Tibial nerve (tissue), 4 donors: ENCODE results near the gene CDC25C. TPM values are rescaled to one million over a fixed set of nuclear protein-coding genes. Genes with fewer than 3 reads are reported as not detected.

Source experiments
- DNase-seq, 2 donors: peaks; one replicate each; pipeline ENCODE4 v3.0.0-alpha.2; 2019; ENCODE audit warnings: low spot score in 2 of 2
- H3K27ac ChIP-seq, 4 donors: fragments of 200-600 bp; sonication (generic) in 3 of 4; one replicate each; pipeline ENCODE4 v1.5.1; 2017 to 2019; ENCODE audit warnings: mild to moderate bottlenecking in 1 of 4
- H3K27me3 ChIP-seq, 2 donors: fragments of 200-600 bp; sonication (generic) in 1 of 2; one replicate each; pipeline versions ENCODE4 v1.5.1 to v1.6.0; 2017 to 2019
- H3K36me3 ChIP-seq, 3 donors: fragments of 200-600 bp; sonication (generic); one replicate each; pipeline ENCODE4 v1.5.1; 2018 to 2019
- H3K4me1 ChIP-seq, 4 donors: fragments of 200-600 bp; sonication (generic) in 3 of 4; one replicate each; pipeline ENCODE4 v1.5.1; 2017 to 2019
- H3K4me3 ChIP-seq, 4 donors: fragments of 200-600 bp; sonication (generic) in 3 of 4; one replicate each; pipeline ENCODE4 v1.5.1; 2017 to 2019; ENCODE audit warnings: mild to moderate bottlenecking in 1 of 4, moderate library complexity in 1 of 4
- H3K9me3 ChIP-seq, 4 donors: fragments of 200-600 bp; sonication (generic) in 3 of 4; one replicate each; pipeline ENCODE4 v1.5.1; 2017 to 2019
- CTCF ChIP-seq, 5 experiments: fragments of 200-600 bp in 3 of 5; fragments of 450-650 bp in 2 of 5; sonication (generic) in 3 of 5; IDR thresholded peaks; one replicate each; pipeline ENCODE4 v1.5.1; 2016 to 2019; ENCODE audit warnings: antibody characterized with exemption in 5 of 5, mild to moderate bottlenecking in 3 of 5, moderate library complexity in 2 of 5
- EP300 ChIP-seq, 2 donors: sonication (generic); formaldehyde crosslinking; IDR thresholded peaks; one replicate each; pipeline ENCODE4 v1.6.1; 2017; ENCODE audit warnings: antibody characterized with exemption in 2 of 2, mild to moderate bottlenecking in 1 of 2
- POLR2A ChIP-seq, 2 donors: fragments of 450-650 bp; IDR thresholded peaks; one replicate each; pipeline ENCODE4 v1.6.1; 2017; ENCODE audit warnings: antibody characterized with exemption in 2 of 2, mild to moderate bottlenecking in 2 of 2, moderate library complexity in 2 of 2
- WGBS, 2 donors: methylation state at CpG; one replicate each; pipeline ENCODE4 v1.1.5; 2018; 5-methylcytosine and 5-hydroxymethylcytosine counted together
- total RNA-seq, 4 donors: library from RNA; depleted of rRNA; stranded (reverse); fragments of >200 nt; gene quantifications; one replicate each; pipeline ENCODE4 v1.1.0, GENCODE V29; 2016

CDC25C gene
- total RNA-seq, 4 donors from 2014 or later, result 0.60 TPM; not detected in 3

GRCh38 chr5:138350563-138350890 lies 18.9 kb upstream of the CDC25C start:
- Histone ChIP-seq H3K27ac (peak overlapping the region in 1 of 4 donors; percentile 26), H3K4me3 (no peak overlapping the region), H3K36me3 (peaks cover 0 to 42% (median 10%) of the 10 kb centered on the region in 3 donors), H3K27me3 (no peaks in the 10 kb centered on the region), H3K9me3 (peaks cover 0 to 10% (median 0%) of the 10 kb centered on the region in 4 donors), H3K4me1 (peaks cover 0 to 44% (median 18%) of the 10 kb centered on the region in 4 donors)
- TF ChIP-seq POLR2A (IDR thresholded peaks at IDR 0.05), result no peak
- TF ChIP-seq CTCF (IDR thresholded peaks at IDR 0.05), result no peak
- no peak for TF ChIP-seq EP300 (IDR thresholded peaks at IDR 0.05)
- DNase-seq, result no peak

GRCh38 chr5:138349852-138350562 lies 18.4 kb upstream of the CDC25C start:
- H3K27ac ChIP-seq, result peak overlapping the region in 2 of 4 donors; percentile 26
- peaks cover 0 to 47% (median 14%) of the 10 kb centered on the region in 3 donors for H3K36me3 ChIP-seq
- H3K9me3 ChIP-seq, result peaks cover 0 to 10% (median 0%) of the 10 kb centered on the region in 4 donors
- TF ChIP-seq CTCF (IDR thresholded peaks at IDR 0.05) (no peak), EP300 (IDR thresholded peaks at IDR 0.05) (no peak)
- no peaks in the 10 kb centered on the region for H3K27me3 ChIP-seq
- H3K4me3 ChIP-seq, result no peak overlapping the region
- peaks cover 0 to 39% (median 14%) of the 10 kb centered on the region in 4 donors for H3K4me1 ChIP-seq
- 40 to 61% methylated on average over 1 of the region's 1 CpG for WGBS, 2 donors
- DNase-seq, result no peak

GRCh38 chr5:138346889-138347288 lies 15.3 kb upstream of the CDC25C start:
- no peak for DNase-seq
- WGBS, 2 donors, result 90 to 93% methylated on average over 14 of the region's 14 CpGs
- H3K4me3 ChIP-seq, result no peak overlapping the region
- H3K4me1 ChIP-seq, result peaks cover 0 to 25% (median 2%) of the 10 kb centered on the region in 4 donors
- H3K27ac ChIP-seq, result no peak overlapping the region
- H3K27me3 ChIP-seq, result no peaks in the 10 kb centered on the region
- H3K36me3 ChIP-seq, result peaks cover 0 to 77% (median 17%) of the 10 kb centered on the region in 3 donors
- H3K9me3 ChIP-seq, result peaks cover 0 to 4% (median 0%) of the 10 kb centered on the region in 4 donors
- TF ChIP-seq CTCF (IDR thresholded peaks at IDR 0.05) (no peak), POLR2A (IDR thresholded peaks at IDR 0.05) (no peak), EP300 (IDR thresholded peaks at IDR 0.05) (no peak)

GRCh38 chr5:138344887-138345622 lies 13.5 kb upstream of the CDC25C start:
- WGBS, 2 donors, result 94 to 97% methylated on average over 29 to 32 of the region's 32 CpGs
- H3K36me3 ChIP-seq, result peaks cover 0 to 87% (median 17%) of the 10 kb centered on the region in 3 donors
- H3K27me3 ChIP-seq, result no peaks in the 10 kb centered on the region
- H3K9me3 ChIP-seq, result no peaks in the 10 kb centered on the region
- DNase-seq, result no peak
- no peak overlapping the region for H3K27ac ChIP-seq
- H3K4me1 ChIP-seq, result peaks cover 0 to 35% (median 7%) of the 10 kb centered on the region in 4 donors
- H3K4me3 ChIP-seq, result no peak overlapping the region
- TF ChIP-seq POLR2A (IDR thresholded peaks at IDR 0.05), result no peak
- TF ChIP-seq EP300 (IDR thresholded peaks at IDR 0.05), result no peak
- no peak for TF ChIP-seq CTCF (IDR thresholded peaks at IDR 0.05)

- TF ChIP-seq EP300 (IDR thresholded peaks at IDR 0.05) (no peak), CTCF (IDR thresholded peaks at IDR 0.05) (no peak), POLR2A (IDR thresholded peaks at IDR 0.05) (no peak)
- 85 to 90% methylated on average over 3 of the region's 3 CpGs for WGBS, 2 donors
- Histone ChIP-seq H3K36me3 (peaks cover 0 to 39% (median 3%) of the 10 kb centered on the region in 3 donors), H3K4me1 (peaks cover 0 to 35% (median 13%) of the 10 kb centered on the region in 4 donors), H3K27ac (peak overlapping the region in 2 of 4 donors; percentile 95 to 99), H3K9me3 (no peaks in the 10 kb centered on the region), H3K27me3 (no peaks in the 10 kb centered on the region), H3K4me3 (peak overlapping the region in 1 of 4 donors; percentile 92)
- DNase-seq, result no peak
Measured at GRCh38 chr5:138340008-138340407, 8.4 kb upstream of the CDC25C start.
